HEK293T (cell line): ENCODE data around the gene ARHGEF38.

ENCODE experiments used
- CTCF ChIA-PET: fragments of 350-600 bp; formaldehyde crosslinking; extraction: SDS; loops from one replicate; lab custom pipeline; 2021; ENCODE audit warnings: antibody characterized with exemption, inconsistent platforms; lab: Yijun Ruan, JAX
- POLR2A ChIA-PET: fragments of 350-600 bp; formaldehyde crosslinking; extraction: SDS; loops from one replicate; lab custom pipeline; 2020; ENCODE audit warnings: antibody characterized with exemption, inconsistent platforms; lab: Yijun Ruan, JAX
- DNase-seq: peaks from one replicate; pipeline ENCODE4 v3.0.0; 2012; ENCODE audit warnings: mixed read lengths; ENCODE audit errors: extremely low spot score
- ARNT ChIP-seq: fragments of 450-650 bp; IDR thresholded peaks from 2 replicates; pipeline ENCODE4 v1.6.1; 2017; ENCODE audit warnings: mild to moderate bottlenecking
- BHLHE40 ChIP-seq: fragments of 450-650 bp; IDR thresholded peaks from 2 replicates; pipeline ENCODE4 v1.6.1; 2016; ENCODE audit warnings: mild to moderate bottlenecking, moderate library complexity, borderline replicate concordance
- CTBP1 ChIP-seq: fragments of 450-650 bp; IDR thresholded peaks from 2 replicates; pipeline ENCODE4 v1.6.1; 2016; ENCODE audit warnings: borderline replicate concordance
- ELF4 ChIP-seq: fragments of 450-650 bp; IDR thresholded peaks from 2 replicates; pipeline ENCODE4 v1.6.1; 2017; ENCODE audit warnings: antibody characterized with exemption
- FOXA1 ChIP-seq: fragments of 450-650 bp; IDR thresholded peaks from 2 replicates; pipeline ENCODE4 v1.6.1; 2016; ENCODE audit warnings: mild to moderate bottlenecking
- FOXK2 ChIP-seq: fragments of 450-650 bp; IDR thresholded peaks from 2 replicates; pipeline ENCODE4 v1.6.1; 2016; ENCODE audit warnings: mild to moderate bottlenecking
- FOXM1 ChIP-seq: fragments of 450-650 bp; IDR thresholded peaks from 2 replicates; pipeline ENCODE4 v1.6.1; 2017; ENCODE audit warnings: mild to moderate bottlenecking, borderline replicate concordance
- HDGF ChIP-seq: fragments of 450-650 bp; IDR thresholded peaks from 2 replicates; pipeline ENCODE4 v1.6.1; 2017; ENCODE audit warnings: antibody characterized with exemption, borderline replicate concordance
- L3MBTL2 ChIP-seq: fragments of 450-650 bp; conservative IDR thresholded peaks from 2 replicates; pipeline ENCODE4 v1.6.1; 2016; ENCODE audit warnings: mild to moderate bottlenecking
- LEF1 ChIP-seq: fragments of 450-650 bp; IDR thresholded peaks from 2 replicates; pipeline ENCODE4 v1.6.1; 2017; ENCODE audit warnings: mild to moderate bottlenecking, borderline replicate concordance
- NFRKB ChIP-seq: fragments of 450-650 bp; IDR thresholded peaks from 2 replicates; pipeline ENCODE4 v1.6.1; 2016; ENCODE audit warnings: mild to moderate bottlenecking, moderate library complexity
- SP1 ChIP-seq: fragments of 450-650 bp; IDR thresholded peaks from 2 replicates; pipeline ENCODE4 v1.6.1; 2017
- SUZ12 ChIP-seq: fragments of 450-650 bp; IDR thresholded peaks from 2 replicates; pipeline ENCODE4 v1.6.1; 2016; ENCODE audit warnings: mild to moderate bottlenecking
- TARDBP ChIP-seq: fragments of 450-650 bp; IDR thresholded peaks from 2 replicates; pipeline ENCODE4 v1.6.1; 2016
- ZNF384 ChIP-seq: fragments of 450-650 bp; IDR thresholded peaks from 2 replicates; pipeline ENCODE4 v1.6.1; 2016
- TF ChIP-seq, protein P1 (sequence below): fragments of 450-650 bp; IDR thresholded peaks from 2 replicates; pipeline ENCODE4 v1.6.1; 2016

The ARHGEF38 gene

DNA sequence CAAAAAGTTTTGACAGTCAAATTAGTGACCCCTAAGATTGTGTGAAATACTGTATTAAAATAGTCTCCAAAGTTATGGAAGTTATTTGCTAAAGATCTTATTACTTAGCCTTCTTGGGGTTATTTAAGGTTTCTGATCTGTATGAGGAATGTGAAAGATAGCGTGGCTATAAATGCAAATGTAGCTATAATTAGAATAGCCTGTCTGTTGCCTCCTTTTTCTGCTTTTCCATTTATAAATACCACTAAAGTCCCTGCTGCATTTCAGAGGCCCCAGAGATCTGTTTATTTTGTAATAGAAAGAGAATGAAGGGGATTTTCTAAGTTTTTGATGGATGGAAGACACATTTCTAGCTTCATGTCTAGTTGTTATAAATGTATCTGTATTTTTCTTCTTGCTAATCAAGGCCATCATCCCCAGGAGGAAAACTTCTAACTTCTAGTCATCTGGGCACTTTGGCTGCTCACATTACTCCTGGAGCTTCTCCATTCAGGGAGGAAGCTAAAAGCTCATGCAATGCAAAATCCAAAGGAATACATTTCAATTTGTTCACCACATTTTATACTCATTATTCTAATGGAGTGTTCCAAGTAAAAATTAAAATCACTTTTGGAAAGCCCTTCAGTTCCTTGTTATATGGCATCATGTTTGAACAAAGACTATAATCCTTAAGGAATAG is 82.1 kb downstream of the ARHGEF38 start:
- ChIA-PET POLR2A (no interaction called here), CTCF (interaction anchor here (0.7 kb wide), 1 partner anchor 86 kb away, joined by 3 read pairs; no protein-coding TSS in a partner anchor)
- TF ChIP-seq TARDBP = no peak
- no peak for TF ChIP-seq FOXK2
- TF ChIP-seq NFRKB = no peak
- no peak for TF ChIP-seq CTBP1
- no peak for TF ChIP-seq FOXA1
- no peak for TF ChIP-seq ELF4
- no peak for TF ChIP-seq SUZ12
- no peak for TF ChIP-seq BHLHE40
- TF ChIP-seq FOXM1 = no peak
- TF ChIP-seq, protein P1, sequence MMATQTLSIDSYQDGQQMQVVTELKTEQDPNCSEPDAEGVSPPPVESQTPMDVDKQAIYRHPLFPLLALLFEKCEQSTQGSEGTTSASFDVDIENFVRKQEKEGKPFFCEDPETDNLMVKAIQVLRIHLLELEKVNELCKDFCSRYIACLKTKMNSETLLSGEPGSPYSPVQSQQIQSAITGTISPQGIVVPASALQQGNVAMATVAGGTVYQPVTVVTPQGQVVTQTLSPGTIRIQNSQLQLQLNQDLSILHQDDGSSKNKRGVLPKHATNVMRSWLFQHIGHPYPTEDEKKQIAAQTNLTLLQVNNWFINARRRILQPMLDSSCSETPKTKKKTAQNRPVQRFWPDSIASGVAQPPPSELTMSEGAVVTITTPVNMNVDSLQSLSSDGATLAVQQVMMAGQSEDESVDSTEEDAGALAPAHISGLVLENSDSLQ = no peak
- TF ChIP-seq ARNT = no peak
- TF ChIP-seq ZNF384 = no peak
- no peak for TF ChIP-seq L3MBTL2
- TF ChIP-seq HDGF = no peak
- TF ChIP-seq SP1 = no peak
- no peak for TF ChIP-seq LEF1
- no peak for DNase-seq

DNA sequence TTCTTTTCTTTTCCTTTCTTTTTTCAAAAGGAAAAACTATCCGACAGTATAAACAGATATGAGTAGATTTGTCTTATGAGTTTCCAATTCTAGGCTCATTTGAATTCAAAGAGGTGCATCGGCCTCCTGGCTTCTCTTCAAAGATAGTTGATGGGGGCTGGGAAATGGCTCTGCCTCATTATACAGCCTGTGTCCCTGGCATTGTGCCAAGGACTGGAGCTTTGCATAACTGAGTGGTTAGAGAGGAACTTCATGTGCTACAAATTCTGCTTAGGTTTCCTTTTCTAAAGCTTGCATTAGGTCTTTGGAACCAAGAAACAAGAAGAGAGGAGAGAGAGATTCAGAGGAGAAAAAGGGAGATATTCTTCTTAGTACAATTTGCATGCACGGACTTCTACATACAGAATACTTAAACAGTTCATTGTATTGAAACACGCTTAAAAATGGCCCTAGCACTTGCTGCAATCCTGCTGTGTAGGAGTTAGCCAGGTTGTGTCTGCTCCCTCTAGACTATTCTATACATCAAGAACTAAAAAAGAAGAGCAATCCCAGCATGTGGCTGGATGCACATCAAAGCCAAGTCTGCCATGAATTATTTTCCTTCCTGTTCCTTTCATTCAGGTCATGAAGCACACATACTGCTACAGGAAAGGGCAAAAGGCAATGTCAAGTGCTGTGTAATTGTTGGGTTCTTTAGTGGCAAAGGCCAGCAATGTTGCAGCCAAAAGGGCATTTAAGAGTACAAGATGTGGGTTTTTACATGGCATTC is 85.2 kb downstream of the ARHGEF38 start:
- ChIA-PET CTCF (interaction anchor here (0.6 kb wide), 1 partner anchor 27 kb away, joined by 3 read pairs; no protein-coding TSS in a partner anchor), POLR2A (no interaction called here)
- TF ChIP-seq ZNF384 (no peak), HDGF (no peak), ELF4 (no peak), FOXA1 (no peak), FOXM1 (no peak), BHLHE40 (no peak), L3MBTL2 (no peak), FOXK2 (no peak), TARDBP (no peak), NFRKB (no peak), LEF1 (no peak), ARNT (no peak), SP1 (no peak), CTBP1 (no peak)
- TF ChIP-seq, protein P1 = no peak
- peak; percentile 20 for DNase-seq

DNA sequence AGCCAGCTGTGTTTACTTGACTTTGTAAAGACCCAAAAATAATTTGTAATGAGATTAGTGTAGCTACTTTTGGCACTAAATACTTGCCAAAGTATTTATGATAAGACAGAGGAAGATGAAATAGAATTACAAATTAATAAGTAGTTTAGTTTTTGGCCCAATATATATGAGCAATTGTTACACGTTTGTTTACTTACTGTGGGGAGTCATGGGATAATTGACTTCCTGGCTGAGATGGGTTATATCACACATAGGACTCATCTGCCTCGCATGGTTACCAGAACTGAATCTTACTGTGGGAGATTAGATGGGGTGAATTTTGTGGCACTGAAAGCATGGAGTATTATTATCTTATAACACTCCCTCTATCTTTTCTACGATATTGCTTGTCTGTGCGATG is 89.4 kb downstream of the ARHGEF38 start:
- POLR2A ChIA-PET = no interaction called here
- TF ChIP-seq ARNT (no peak), SP1 (no peak), L3MBTL2 (no peak), NFRKB (no peak), SUZ12 (no peak), CTBP1 (no peak), ELF4 (no peak), FOXM1 (no peak), BHLHE40 (no peak), TARDBP (no peak), FOXK2 (no peak)
- CTCF ChIA-PET = no interaction called here
- DNase-seq = no peak

DNA sequence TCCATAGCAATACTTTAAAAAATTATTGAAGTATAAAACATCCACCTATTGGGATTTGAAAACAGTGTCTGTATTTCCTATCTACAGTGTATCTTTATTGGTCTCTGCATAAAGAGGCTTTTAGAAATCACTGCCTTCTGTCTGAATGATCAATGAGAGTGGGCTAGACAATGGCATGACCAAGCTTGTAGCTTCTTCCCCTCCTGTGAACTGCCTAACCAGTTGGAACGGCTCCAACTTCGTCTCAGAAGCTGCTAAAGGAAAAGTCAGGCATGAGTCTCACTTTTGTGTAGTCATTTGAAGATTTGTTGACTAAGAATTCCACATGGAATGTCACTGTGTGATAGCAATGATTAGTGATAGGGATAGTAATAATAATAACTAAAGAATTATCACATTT is 91.8 kb downstream of the ARHGEF38 start:
- POLR2A ChIA-PET = no interaction called here
- no peak for DNase-seq
- CTCF ChIA-PET = no interaction called here
- TF ChIP-seq FOXA1 = no peak
- no peak for TF ChIP-seq TARDBP
- no peak for TF ChIP-seq ZNF384
- no peak for TF ChIP-seq FOXK2
- TF ChIP-seq BHLHE40 = no peak
- no peak for TF ChIP-seq L3MBTL2
- TF ChIP-seq HDGF = no peak
- TF ChIP-seq NFRKB = no peak
- no peak for TF ChIP-seq LEF1
- no peak for TF ChIP-seq SP1
- no peak for TF ChIP-seq FOXM1
- no peak for TF ChIP-seq SUZ12
- TF ChIP-seq CTBP1 = no peak
- no peak for TF ChIP-seq ARNT
- TF ChIP-seq, protein P1 = no peak
- TF ChIP-seq ELF4 = no peak

DNA sequence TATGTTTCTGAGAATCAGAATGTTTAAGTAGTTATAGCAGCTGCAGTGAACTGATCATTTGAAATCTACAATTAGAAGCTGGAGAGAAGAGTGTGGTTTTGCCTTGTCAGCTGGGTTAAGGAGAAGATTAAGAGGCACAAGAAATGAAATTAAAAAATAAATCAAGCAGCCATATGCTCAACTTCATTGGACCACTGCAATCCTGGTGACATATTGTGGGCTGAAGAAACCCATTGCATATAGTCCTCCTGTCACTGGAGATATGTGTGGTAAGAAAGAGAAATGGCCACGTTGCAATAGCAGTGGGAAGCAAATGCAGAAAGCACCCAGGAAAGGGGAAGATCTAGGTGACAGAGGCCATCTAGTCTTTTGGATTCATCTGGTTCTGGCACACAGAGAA is 93.0 kb downstream of the ARHGEF38 start:
- TF ChIP-seq CTBP1 (no peak), NFRKB (no peak), FOXA1 (no peak), ARNT (no peak), SUZ12 (no peak), LEF1 (no peak), HDGF (no peak)
- TF ChIP-seq, protein P1 = no peak
- CTCF ChIA-PET = no interaction called here
- no peak for DNase-seq
- POLR2A ChIA-PET = no interaction called here
